Panc1 (cell line): ENCODE measurements around the gene CES2.

ENCODE experiments used
- POLR2AphosphoS5 ChIP-seq: IDR thresholded peaks from 2 replicates; pipeline ENCODE4 v1.6.1; 2012; ENCODE audit warnings: mild to moderate bottlenecking, low read depth, low read length, moderate library complexity
- SIN3A ChIP-seq: IDR thresholded peaks from 2 replicates; pipeline ENCODE4 v1.6.1; 2012; ENCODE audit warnings: low read depth, mild to moderate bottlenecking, low read length, moderate library complexity, borderline replicate concordance; ENCODE audit not compliant: insufficient read depth
- TF ChIP-seq, protein P1 (sequence below): fragments of 450-650 bp; IDR thresholded peaks from 2 replicates; pipeline ENCODE4 v1.5.1; 2017; ENCODE audit warnings: mild to moderate bottlenecking

DNA sequence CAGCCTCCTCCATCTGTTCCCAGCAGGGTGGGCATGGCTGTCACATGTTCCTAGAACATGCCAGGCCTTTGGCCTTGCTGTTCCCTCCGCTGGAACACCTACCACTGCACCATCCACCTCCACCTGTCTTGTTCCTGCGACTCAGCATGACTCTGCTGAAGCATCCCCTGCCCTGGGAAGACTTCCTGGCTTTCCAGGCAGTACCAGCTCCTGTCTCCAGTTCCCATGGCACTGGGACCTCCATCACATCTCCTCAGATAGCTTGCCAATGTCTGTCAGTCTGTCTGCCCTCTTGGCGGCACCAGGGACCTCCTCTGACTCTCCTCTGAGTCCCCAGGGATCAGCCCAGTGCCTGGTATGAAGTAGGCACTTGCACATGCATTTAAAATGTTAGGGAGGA lies 39.3 kb upstream of the CES2 start:
- TF ChIP-seq, protein P1, sequence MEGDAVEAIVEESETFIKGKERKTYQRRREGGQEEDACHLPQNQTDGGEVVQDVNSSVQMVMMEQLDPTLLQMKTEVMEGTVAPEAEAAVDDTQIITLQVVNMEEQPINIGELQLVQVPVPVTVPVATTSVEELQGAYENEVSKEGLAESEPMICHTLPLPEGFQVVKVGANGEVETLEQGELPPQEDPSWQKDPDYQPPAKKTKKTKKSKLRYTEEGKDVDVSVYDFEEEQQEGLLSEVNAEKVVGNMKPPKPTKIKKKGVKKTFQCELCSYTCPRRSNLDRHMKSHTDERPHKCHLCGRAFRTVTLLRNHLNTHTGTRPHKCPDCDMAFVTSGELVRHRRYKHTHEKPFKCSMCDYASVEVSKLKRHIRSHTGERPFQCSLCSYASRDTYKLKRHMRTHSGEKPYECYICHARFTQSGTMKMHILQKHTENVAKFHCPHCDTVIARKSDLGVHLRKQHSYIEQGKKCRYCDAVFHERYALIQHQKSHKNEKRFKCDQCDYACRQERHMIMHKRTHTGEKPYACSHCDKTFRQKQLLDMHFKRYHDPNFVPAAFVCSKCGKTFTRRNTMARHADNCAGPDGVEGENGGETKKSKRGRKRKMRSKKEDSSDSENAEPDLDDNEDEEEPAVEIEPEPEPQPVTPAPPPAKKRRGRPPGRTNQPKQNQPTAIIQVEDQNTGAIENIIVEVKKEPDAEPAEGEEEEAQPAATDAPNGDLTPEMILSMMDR, result no peak
- no peak for TF ChIP-seq POLR2AphosphoS5
- no peak for TF ChIP-seq SIN3A
